ENCODE data around the gene SFTPB.

SFTPB gene

GRCh38 chr2:85678794-85679672 is 11.0 kb upstream of the SFTPB start:
- DNase-seq (ENCODE audit: low read depth): peak; percentile 77
- H3K4me3 ChIP-seq (ENCODE audit: control insufficient read depth, low read depth, low read length): no peak overlapping the region
- TF ChIP-seq CTCF (conservative IDR thresholded peaks at IDR 0.05; ENCODE audit: control insufficient read depth, insufficient read depth, low read depth, low read length): peak; percentile 91

- no peak for DNase-seq (ENCODE audit: low read depth)
These were observed 10.4 kb upstream of the SFTPB start for GRCh38 chr2:85678377-85678776.

GRCh38 chr2:85675866-85676548 is 8.0 kb upstream of the SFTPB start:
- H3K4me3 ChIP-seq (ENCODE audit: control insufficient read depth, low read depth, low read length): no peak overlapping the region
- DNase-seq (ENCODE audit: low read depth): no peak
- TF ChIP-seq CTCF (conservative IDR thresholded peaks at IDR 0.05; ENCODE audit: control insufficient read depth, insufficient read depth, low read depth, low read length): no peak

More at GRCh38 chr2:85678377-85678776, 10.4 kb upstream of the SFTPB start:
- no peak for TF ChIP-seq CTCF (conservative IDR thresholded peaks at IDR 0.05; ENCODE audit: control insufficient read depth, insufficient read depth, low read depth, low read length)
- H3K4me3 ChIP-seq (ENCODE audit: control insufficient read depth, low read depth, low read length): no peak overlapping the region

- H3K4me3 ChIP-seq (ENCODE audit: control insufficient read depth, low read depth, low read length): no peak overlapping the region
- DNase-seq (ENCODE audit: low read depth): no peak
- no peak for TF ChIP-seq CTCF (conservative IDR thresholded peaks at IDR 0.05; ENCODE audit: control insufficient read depth, insufficient read depth, low read depth, low read length)
These were observed 7.4 kb upstream of the SFTPB start for GRCh38 chr2:85675427-85675826.

- no peak for TF ChIP-seq CTCF (conservative IDR thresholded peaks at IDR 0.05; ENCODE audit: control insufficient read depth, insufficient read depth, low read depth, low read length)
- peak; percentile 43 for DNase-seq (ENCODE audit: low read depth)
These were observed 6.4 kb upstream of the SFTPB start for GRCh38 chr2:85674417-85674816.

GRCh38 chr2:85673716-85674375 is 5.8 kb upstream of the SFTPB start:
- no peak overlapping the region for H3K4me3 ChIP-seq (ENCODE audit: control insufficient read depth, low read depth, low read length)
- peak; percentile 48 for DNase-seq (ENCODE audit: low read depth)
- TF ChIP-seq CTCF (conservative IDR thresholded peaks at IDR 0.05; ENCODE audit: control insufficient read depth, insufficient read depth, low read depth, low read length): no peak

More at GRCh38 chr2:85674417-85674816, 6.4 kb upstream of the SFTPB start:
- H3K4me3 ChIP-seq (ENCODE audit: control insufficient read depth, low read depth, low read length): no peak overlapping the region
